CD4-positive, alpha-beta T cell treated with Interferon alpha-2 for 1 hour (primary cell): ENCODE measurements around the gene PPDPF.
A peak's percentile ranks its signal among the peaks of the same experiment; 100 is the strongest.
"Not testable (repeated sequence)": the region's sequence is repeated elsewhere in the genome, so short reads cannot be mapped to it uniquely, and the experiment has no call there.

Experiments
- DNase-seq, 2 donors: peaks; one replicate each; pipeline ENCODE4 v3.0.0-alpha.2; 2020 to 2022

Gene PPDPF

DNA sequence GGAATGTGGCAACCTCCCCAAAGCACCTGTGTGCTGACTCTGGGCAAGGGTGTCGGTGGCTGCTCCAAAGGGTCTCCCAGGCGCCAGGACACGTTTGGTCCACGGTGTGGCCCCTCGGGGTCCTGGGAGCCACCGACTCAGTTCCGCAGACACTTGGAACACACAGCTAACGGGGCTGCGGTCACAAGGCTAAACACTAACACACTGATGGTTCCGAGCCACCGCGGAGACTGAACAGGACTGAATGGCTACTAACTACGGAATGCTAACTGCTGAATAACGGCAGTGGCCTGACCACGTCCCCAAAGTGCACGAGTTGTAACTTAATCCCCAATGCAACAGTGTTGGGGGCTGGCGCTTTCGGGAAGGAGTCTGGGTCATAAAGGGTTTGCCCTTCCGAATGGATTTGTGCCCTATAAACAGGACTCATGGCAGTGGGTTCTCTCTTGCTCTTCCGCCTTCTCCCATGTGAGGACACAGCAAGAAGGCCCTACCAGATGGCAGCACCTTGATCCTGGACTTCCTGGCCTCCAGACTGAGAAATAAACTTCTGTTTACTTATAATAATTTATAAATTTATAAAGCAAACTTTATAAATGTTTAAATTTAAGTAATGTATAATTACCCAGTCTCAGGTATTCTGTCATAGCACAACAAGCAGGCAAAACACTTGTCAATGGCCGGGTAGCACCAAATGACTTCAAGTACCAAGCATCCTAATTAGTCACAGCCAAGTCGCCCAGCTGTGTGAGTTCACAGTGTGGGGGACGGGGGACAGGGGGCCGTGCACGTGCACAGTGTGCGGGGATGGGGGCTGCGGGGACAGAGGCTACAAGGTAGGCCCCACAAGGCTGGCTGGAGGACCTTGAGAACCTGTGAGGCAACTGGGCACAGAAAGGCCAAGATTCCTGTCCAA lies 19.4 kb upstream of the PPDPF start:
- DNase-seq = no peak

DNA sequence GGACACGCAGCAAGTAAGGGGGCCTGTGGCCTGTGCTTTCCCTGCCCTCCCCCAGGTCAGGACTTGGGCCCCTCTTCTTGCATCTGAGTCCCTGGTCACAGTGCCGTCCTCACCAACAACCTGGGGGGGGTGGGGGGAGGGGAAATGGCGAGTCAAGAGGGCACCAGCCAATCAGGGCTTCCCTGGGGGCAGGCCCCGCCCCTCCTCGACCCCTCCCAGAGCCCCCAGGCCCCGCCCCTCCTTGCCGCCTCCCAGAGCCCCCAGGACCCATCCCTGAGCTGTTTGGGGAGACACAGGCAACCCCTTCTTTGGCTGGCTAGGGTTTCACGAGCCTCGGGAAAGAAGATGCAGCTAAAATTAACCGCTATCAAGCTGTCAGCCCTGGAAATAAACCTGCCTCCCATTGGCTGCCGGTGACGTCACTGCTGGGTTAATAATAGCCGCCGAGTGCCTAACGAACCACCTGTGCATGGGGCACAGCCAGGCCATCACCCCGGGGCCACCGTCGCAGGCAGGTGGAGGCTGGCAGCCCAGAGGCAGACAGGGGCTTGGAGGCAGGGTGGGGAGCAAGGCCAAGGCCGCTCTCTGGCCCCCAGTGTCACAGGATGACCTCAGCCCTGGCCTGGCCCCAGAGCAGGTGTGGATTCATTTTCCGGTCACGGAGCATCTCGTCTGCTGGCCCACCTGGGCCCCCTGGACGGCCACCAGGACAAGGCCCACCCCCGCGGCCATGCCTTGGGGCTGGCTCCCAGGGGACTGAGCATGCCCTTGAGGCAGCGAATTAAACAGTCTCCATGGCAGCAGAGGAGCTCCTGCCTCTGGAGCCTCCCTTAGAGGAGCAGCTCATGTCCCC lies 18.5 kb upstream of the PPDPF start:
- no peak for DNase-seq

DNA sequence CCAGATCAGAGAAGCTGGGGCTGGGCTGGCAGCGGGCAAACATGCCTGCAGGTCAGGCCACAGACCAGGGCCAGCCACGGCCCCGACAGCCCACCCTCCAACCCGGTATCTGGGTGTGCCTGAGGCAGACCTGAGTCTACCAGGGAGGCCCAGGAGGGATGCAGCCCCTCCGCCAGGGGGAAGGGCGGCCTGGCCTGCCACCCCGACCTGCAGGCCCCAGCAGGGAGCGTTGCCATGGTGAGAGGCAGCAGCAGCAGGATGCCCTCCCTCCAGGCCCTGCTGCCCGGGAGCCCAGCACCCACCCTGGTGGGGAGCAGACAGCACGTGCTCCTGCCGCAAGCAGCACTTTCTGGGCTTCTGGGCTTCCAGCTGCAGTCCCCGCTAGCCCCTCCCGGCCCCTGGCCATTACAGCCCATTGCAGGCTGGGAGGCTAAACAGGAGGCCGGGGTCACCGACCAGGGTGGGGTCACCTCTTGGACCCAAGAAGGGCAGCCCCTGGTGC lies 17.8 kb upstream of the PPDPF start:
- no peak for DNase-seq

DNA sequence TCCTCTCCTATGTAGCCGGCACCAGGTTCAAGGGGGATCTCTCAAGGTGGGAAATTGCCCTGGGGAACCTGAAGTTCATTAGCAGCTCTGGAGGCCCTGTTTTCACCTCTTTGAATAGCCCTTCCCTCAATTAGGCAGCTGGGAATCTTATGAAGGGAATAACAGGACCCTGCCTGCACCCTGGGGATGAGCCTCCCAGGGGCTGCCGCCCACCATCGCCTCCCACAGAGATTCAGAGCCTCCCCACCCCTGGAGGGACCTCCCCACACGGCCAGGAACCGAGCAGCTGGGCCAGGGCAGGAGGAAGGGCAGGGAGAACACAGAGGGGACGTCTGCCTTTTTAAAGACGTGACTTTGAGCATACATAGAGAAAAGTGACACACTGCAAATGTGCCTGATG lies 17.0 kb upstream of the PPDPF start:
- DNase-seq = no peak

DNA sequence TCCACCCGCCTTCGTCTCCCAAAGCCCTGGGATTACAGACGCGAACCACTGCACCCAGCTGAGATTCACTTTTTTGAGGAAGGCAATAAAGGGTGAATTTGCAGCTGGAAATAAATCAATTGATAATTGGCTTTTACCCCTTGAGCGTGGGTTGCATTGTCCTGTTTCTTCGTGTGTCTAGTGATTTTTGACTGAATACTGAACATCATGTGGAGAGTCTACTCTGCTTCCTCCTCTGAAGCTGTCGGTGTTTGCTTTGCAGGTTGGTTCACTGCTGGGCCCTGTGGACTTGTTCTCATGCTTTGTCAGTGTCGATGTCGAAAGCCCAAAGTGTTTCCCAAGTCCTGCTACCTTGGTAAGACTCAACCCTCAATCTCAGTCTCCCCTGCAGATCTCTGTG lies 15.9 kb upstream of the PPDPF start:
- no peak for DNase-seq

DNA sequence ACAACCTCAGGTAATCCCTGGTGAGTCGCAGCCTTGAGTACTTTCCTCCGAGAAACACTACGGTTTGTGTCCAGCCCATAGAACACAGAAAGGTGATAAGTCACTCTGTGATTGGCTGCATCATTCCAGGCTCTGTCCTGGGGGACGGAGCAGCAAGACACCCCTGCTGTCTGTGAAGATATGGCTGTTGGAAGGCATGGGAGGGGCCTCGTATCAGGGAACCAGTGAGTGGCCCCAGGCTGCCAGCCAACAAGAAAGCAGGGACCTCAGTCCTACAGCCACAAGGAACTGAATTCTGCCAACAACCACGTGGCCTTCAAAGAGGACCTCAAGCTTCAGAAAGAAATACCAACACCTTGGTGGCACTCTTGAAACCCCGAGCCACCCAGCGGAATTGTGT lies 15.3 kb upstream of the PPDPF start:
- DNase-seq = no peak

DNA sequence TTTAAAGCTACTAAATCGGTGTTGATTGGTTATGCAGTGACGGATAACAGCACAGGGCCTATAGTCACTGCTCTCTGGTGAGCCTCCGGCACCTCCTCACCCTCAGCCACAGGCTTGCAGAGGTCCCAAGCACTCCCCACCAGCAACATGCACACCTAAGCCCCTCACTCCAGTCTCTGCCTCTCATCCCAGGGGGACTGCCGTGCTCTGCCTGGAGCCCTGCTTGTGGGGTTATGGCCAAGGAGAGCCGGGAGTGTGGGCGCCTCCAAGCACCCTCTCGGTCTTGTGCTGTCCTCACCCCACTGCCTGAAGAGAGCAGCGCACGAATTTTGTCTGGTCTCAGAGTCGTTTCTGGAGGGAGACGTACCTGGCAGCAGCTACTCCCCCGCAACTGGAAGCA lies 14.8 kb upstream of the PPDPF start:
- no peak for DNase-seq

DNA sequence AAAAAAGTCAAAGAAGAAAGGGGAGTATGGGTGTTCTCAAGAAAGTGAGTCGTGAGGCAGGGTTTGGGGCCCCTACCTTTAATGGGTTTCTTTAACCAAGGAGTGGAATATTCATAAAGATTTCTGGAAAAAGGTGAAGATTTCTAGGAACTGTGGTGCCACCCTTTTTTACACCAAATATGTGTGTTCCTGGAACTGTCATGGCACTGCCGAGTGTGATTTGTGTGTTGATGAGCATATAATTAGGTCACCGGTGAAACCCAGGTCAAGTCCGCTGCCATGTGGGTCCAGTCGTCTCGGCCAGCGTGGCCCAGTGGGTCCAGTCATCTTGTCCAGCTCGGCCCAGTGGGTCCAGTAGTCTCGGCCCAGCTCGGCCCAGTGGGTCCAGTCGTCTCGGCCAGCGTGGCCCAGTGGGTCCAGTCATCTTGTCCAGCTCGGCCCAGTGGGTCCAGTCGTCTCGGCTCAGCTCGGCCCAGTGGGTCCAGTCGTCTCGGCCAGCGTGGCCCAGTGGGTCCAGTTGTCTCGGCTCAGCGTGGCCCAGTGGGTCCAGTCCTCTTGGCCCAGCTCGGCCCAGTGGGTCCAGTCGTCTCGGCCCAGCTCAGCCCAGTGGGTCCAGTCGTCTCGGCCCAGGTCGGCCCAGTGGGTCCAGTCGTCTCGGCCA lies 13.4 kb upstream of the PPDPF start:
- no peak for DNase-seq

DNA sequence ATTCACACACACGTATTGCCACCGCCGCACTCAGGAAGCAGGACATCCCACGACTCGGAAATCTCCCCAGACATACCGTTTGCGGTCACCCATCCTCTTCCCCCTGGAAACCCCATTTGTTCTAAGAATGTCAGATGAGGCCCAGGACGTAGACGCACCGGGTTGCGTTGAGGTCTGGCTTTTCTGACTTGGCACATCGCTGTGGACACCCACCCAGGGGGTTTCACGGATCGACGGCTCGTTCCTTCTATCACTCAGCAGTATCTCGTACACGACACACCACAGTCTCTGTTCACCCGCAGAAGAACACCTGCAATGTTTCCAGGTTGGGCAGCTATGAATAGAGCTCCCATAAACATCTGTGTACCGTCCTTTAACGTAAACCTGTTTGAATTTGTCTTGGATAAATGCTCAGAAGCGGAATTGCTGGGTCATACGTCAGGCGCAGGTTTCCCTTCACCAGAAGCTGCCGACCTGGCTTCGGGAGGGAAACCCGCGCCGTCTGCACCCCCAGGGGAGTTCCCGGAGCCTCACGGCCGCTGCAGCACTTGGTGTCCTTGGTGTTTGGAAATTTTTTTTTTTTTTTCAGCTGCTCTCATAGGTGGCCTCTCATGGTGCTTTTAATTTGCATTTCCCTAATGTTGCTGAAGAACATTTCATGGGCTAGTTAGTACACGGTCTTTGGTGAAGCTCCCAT lies 12.3 kb upstream of the PPDPF start:
- no peak for DNase-seq

DNA sequence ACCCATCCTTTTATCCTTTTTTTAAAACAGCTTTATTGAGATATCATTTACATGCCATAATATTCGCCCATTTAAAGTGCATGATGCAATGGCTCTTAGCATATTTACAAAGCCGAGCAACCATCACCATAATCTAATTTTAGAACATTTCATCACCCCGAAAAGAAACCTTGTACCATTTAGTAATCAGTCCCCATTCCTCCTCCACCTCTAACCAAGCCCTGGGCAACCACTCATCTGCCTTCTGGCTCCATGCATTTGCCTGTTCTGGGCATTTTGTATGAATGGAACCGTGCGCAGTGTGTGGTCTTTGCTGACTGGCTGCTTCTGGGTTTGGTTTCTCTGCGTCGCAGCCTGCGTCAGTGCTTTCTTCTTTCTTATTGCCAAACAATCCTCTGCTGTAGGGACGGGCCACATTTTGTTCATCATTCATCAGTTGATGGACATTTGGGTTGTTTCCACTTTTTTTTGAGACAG lies 11.4 kb upstream of the PPDPF start:
- DNase-seq = no peak

DNA sequence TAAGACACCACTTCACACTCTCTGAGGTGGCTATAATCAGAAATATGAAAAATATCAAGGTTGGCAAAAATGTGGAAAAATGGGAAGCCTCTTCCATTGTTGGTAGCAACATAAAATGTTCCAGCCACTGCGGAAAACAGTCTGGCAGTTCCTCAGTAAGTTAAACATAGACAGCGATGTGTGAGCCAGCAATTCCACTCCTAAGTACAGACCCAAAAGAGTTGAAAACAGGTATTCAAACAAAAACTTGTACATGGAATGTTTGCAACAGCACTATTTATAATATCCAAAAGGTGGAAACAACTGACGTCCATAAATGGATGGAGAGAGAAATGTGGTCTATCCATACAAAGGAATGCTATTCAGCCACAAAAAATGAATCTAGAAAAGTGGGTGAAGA lies 7.4 kb upstream of the PPDPF start:
- DNase-seq = no peak

DNA sequence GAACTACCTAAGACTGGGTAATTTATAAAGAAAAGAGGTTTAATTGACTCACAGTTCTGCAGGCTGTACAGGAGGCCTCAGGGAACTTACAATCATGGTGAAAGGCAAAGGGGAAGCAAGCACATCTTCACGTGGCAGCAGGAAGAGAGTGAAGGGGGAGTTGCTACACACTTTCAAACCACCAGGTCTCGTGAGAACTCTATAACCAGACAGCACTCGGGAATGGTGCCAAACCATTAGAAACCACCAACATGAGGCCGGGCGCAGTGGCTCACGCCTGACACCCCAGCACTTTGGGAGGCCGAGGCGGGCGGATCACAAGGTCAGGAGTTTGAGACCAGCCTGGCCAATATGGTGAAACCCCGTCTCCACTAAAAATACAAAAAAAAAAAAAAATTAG lies 6.0 kb upstream of the PPDPF start:
- DNase-seq = not testable (repeated sequence)

DNA sequence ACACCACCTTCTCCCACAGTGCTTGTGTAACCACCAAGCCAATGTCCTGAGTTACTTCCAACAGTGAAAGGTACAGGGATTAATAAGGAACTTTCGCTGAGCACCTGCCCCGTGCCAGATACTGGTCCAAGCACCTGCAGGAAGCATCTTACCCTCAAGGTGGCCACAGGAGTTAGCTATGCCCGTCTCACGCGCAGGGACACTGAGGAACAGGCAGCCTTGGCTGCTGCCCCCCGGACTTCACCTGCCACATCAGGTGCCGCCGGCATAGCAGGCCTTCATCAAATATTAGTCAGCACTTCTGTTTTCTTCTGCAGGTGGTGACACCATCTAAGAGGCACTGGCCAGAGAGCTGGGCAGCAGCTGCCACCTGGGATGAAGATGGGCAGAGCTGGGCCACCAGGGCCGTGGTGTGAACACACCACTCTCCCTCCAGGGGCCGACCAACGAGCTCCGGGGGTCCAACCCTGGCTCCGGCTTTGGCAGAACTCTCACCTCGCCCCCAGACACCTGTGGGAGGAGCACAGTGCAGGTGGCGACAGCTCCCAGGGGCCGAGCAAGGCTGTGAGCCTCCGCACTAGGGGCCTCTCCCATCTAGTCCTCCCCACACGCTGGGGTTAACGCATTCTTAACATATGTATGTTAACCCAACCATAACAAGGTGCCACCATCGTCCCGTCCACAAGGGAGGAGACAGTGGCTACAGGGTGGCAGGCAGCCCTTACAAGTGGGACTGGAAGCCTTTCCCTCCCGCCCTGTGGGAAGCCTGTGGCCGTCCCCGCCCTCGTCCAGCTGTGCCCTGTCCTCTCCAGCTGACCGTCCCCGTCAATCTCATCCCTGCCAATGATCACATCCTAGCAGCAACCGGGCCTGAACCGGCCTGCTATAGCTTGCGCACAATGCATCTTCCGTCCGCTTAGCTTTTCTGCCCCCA lies 2.9 kb upstream of the PPDPF start:
- no peak for DNase-seq

DNA sequence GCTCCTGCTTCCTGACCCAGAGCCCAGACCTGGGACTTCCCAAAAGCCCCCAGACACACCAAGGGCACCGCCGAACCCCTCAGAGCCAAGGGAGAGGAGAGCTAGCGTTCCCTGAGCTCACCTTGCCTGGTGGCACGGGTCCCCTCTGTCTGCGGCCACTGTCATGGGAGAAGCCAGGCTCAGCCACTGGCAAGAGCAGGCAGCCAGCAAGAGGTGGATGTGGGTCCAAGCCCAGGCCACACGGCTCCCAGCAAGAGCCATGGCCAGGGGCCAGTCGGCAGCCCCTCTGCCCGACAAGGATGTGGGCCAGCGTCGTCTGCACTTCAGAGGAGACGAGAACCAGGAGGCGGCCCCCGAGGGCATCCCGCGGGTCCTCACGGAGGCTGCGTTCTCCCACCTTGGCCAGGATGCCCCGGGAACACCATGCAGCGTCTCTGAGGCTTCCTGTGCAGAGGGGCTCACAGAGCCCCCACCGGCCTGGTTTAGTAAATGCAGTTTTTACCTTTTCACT lies 2.2 kb upstream of the PPDPF start:
- DNase-seq = no peak

DNA sequence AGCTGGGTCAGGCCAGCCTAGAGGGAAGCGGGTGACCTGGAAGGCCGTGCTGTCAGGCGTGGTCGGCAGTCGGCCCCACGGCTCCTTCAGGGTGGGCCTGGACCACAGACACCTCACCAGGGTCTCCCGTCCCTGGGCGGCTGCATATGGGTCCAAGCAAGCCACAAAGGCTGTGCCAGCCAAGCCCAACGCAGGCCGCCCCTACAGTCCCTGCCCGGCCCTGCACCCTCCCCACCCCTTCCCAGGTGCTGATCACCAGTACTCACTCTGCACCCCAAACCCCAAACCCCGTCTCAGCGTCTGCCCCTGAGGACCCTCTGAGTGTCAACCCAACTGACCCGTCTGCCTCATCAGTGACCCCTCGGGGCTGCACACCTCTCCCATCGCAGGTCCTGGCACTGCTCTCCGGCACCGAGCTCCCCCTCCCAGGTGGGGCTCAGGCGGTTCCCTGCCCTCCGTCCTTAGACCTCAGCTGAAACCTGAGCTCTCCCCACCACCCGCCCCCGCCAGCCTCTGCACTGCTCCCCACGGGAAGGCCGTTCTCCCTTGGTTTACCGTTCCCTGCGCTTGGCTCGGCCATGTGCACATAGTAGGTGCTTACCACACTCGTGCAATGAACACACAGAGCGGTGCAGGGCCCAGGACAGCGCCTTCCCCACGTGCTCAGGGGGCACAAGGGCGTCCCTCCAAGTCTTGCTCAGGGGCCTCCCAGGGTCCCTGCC lies 1.5 kb upstream of the PPDPF start:
- DNase-seq = no peak

DNA sequence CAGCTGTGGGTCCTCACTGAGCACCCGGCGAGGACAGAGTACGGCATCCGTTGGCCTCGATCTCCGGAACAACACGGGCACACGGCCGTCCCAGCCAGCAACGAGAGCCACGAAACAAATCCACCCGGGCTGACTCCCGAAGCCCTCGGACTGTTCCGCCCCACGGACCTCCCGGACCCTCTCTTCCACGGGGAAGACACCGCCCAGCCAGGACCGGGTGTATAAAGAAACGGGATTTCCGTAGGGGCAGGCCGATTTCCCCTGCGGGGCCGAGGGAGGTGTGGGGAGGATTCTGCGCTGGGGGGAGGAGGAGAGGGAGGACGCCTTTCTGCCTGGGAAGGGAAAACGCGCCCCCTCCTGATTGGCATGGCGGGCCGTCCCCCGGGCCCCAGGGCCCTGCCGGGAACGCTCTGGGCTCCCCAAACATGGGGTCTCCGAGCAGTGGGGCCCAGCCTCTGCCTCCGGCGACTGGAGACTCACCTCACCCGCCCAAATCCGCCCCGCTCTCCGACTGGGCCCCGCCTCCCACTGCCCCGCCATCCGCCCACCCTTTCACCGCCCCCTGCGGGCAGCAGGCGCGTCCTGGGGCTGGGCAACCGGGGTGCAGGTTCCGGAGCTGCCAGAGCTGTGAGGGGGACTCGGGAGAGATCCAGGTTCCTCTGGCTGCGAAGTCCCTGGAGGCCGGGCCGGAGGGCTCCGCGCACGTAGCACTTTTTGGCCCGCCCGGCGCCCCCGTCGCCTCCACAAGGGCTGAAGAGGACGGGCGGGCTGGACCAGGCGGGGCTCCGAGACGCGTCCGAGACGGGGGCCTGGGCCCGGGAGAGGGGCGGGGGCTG lies 679 bp upstream of the PPDPF start:
- peak; percentile 60 to 79 for DNase-seq

DNA sequence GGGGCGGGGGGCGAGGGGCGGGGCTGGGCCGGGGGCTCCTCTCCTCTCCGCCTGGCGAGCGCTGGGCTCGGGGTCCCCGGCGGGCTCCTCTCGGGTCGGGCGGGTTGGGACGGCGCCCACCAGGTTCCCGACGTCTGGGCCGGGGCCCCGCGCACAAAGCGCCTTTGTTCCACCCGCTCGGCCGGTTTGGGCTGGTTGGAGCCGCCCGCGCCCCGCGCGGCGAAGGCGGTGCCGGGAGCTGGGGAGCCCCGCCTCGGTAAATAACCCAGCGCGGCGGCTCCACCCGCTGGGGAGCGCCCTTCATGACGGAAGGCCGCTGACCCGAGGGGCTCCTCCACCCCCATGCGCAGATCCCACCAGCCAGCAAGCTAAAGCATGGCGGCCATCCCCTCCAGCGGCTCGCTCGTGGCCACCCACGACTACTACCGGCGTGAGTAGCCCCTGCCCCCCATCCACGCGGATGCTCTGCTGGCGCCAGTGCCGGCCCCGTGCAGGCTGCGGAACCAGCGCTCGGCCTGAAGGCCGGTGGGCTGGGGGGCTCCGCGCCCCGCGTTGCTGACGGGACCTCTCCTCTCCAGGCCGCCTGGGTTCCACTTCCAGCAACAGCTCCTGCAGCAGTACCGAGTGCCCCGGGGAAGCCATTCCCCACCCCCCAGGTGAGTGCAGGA lies 503 bp downstream of the PPDPF start:
- peak; percentile 44 to 73 for DNase-seq

DNA sequence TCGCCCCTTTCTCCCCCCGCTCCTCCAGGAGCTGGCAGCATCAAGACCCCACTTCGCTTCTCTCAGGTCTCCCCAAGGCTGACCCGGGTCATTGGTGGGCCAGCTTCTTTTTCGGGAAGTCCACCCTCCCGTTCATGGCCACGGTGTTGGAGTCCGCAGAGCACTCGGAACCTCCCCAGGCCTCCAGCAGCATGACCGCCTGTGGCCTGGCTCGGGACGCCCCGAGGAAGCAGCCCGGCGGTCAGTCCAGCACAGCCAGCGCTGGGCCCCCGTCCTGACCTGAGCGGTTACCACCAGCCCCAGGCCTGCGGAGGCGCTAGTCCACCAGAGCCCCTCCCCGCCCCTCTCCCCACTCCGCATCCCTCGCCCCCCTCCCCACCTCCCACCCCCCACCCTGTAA lies 1.0 kb downstream of the PPDPF start:
- DNase-seq = no peak
